ENCODE measurements around the gene YBX3.

YBX3 gene

DNA sequence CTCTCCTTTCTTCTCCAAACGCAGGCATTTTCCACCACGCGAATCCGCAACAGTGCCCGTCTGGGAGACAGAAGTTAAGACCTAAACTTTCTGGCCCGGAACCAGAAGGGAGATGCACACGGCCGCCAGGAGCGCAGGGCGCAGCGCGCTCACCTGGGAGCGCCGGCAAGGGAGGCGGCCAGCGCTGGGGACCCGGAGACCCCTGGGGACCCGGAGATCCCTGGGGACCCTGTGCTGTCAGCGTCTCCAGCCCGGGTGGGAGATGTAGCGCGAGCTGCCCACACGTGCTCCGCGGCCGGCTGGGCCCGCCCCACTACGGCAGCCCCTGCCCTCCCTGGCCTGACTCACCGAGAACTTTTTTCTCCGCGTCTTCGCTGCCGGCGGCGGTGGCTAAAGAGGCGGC is 620 bp downstream of the YBX3 start:
- Histone ChIP-seq H3K27me3 (peaks cover 57% of the 10 kb centered on the region), H3K27ac (peak overlapping the region; percentile 1), H3K4me3 (ENCODE audit: low read depth in 1 of 2, low read length in 1 of 2) (peak overlapping the region; percentile 56 to 60), H3K4me1 (ENCODE audit: control insufficient read depth in 1 of 2, insufficient read depth in 1 of 2, low read depth in 1 of 2, low read length in 1 of 2) (peaks cover 19 to 21% of the 10 kb centered on the region in 2 experiments), H3K9me3 (no peaks in the 10 kb centered on the region), H3K36me3 (no peaks in the 10 kb centered on the region)
- TF ChIP-seq, protein P1, sequence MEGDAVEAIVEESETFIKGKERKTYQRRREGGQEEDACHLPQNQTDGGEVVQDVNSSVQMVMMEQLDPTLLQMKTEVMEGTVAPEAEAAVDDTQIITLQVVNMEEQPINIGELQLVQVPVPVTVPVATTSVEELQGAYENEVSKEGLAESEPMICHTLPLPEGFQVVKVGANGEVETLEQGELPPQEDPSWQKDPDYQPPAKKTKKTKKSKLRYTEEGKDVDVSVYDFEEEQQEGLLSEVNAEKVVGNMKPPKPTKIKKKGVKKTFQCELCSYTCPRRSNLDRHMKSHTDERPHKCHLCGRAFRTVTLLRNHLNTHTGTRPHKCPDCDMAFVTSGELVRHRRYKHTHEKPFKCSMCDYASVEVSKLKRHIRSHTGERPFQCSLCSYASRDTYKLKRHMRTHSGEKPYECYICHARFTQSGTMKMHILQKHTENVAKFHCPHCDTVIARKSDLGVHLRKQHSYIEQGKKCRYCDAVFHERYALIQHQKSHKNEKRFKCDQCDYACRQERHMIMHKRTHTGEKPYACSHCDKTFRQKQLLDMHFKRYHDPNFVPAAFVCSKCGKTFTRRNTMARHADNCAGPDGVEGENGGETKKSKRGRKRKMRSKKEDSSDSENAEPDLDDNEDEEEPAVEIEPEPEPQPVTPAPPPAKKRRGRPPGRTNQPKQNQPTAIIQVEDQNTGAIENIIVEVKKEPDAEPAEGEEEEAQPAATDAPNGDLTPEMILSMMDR (IDR thresholded peaks at IDR 0.05) = no peak

DNA sequence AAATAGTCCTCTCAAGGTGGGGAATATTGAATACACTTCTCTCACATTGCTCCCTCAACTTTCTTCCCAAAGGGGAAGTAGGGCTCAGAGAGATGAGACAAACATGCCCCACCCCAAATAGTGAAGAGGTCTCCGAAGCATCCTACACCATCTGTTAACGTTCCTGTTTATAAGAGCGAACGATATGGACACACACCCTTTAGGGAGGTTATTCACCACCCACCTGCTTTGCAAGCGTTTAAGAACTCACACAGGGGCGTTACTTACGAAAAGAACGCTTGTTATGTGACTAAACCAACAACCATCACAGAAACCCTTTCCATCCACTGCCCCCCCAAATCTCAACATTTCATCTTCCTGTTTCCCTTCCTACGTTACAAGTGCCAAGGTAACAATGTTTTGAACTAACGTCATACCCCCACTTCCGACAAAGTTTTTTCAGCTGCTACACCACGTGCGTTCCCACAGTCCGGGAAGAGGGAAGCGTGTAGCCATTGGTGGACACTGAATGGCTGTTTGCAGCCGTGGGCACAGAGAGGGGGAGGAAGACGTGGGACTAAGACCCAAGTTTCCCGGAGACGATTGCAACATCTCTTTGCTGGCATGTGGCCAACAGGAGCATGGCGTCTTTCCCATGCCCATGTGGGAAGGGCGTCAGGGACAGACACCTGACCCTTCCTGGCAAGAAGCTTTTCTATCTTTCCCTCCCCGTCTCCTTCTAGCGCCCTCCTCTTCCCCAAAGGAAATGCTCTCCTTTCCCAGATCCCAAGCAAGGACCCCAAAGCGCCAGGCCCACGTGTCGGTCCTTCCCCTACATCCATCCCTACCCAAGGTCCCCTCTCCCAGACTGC is 1.2 kb downstream of the YBX3 start:
- peak overlapping the region; percentile 30 for H3K27ac ChIP-seq
- TF ChIP-seq, protein P1 (IDR thresholded peaks at IDR 0.05) = no peak
- peaks cover 57% of the 10 kb centered on the region for H3K27me3 ChIP-seq
- peaks cover 19 to 21% of the 10 kb centered on the region in 2 experiments for H3K4me1 ChIP-seq (ENCODE audit: control insufficient read depth in 1 of 2, insufficient read depth in 1 of 2, low read depth in 1 of 2, low read length in 1 of 2)
- H3K36me3 ChIP-seq = no peaks in the 10 kb centered on the region
- no peaks in the 10 kb centered on the region for H3K9me3 ChIP-seq
- peak overlapping the region; percentile 56 to 60 for H3K4me3 ChIP-seq (ENCODE audit: low read depth in 1 of 2, low read length in 1 of 2)

DNA sequence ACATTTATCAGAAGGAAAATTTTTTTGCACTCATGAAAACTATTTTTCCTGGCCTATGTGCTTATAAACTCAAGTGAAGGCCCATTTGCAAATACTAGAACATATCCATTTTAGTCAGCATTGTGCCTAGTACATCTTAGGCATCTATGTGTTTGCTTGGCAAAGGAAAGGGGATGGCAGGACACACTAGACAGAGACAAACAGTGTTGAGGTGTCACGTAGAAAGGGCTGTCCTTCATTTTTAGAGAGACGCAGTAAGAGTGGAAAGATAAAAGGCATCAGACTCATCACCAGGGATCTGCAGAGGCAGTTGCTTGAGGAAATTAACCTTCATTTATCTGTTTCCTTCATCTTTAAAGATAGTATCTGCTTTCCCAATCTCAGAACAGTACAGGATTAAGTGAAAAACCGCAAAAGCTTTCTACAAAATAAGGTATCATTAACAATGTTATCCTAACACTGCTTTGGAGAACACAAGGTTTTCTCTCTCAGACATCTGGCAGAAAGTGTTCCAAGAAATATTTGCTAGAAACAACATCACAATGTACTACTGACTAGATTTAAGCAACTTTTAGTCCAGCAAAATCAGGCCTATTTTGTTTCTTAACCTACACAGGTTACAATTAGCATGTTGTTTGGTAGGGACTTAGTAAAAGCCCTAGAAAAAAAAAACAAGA is 2.0 kb downstream of the YBX3 start:
- Histone ChIP-seq H3K27ac (peak overlapping the region; percentile 30), H3K9me3 (no peaks in the 10 kb centered on the region), H3K36me3 (no peaks in the 10 kb centered on the region), H3K4me1 (ENCODE audit: control insufficient read depth in 1 of 2, insufficient read depth in 1 of 2, low read depth in 1 of 2, low read length in 1 of 2) (peaks cover 19 to 21% of the 10 kb centered on the region in 2 experiments), H3K27me3 (peaks cover 53% of the 10 kb centered on the region), H3K4me3 (ENCODE audit: low read depth in 1 of 2, low read length in 1 of 2) (peak overlapping the region in 1 of 2 experiments; percentile 60)
- TF ChIP-seq, protein P1 (IDR thresholded peaks at IDR 0.05) = no peak

DNA sequence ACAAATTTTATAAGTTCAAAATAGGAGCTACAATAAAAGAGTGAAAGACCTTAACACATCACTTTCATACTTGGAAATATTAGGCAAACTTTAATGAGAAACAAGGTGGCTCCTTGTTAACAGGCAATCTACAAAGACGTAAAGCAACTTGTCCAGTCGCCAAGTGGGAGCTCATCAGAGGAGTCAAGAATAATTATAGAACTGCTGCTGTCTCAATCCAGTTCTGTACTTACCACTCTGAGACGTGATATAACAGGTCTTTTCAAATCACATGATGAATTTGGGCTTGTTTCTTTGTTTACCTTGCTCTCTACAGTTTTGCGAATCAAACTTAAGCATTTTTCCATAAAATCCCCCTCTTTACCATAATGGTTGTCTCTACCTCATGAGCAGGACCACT is 3.6 kb downstream of the YBX3 start:
- H3K27me3 ChIP-seq = peaks cover 37% of the 10 kb centered on the region
- TF ChIP-seq, protein P1 (IDR thresholded peaks at IDR 0.05) = no peak
- no peak overlapping the region for H3K27ac ChIP-seq
- no peaks in the 10 kb centered on the region for H3K36me3 ChIP-seq
- H3K4me3 ChIP-seq (ENCODE audit: low read depth in 1 of 2, low read length in 1 of 2) = no peak overlapping the region
- peaks cover 19 to 21% of the 10 kb centered on the region in 2 experiments for H3K4me1 ChIP-seq (ENCODE audit: control insufficient read depth in 1 of 2, insufficient read depth in 1 of 2, low read depth in 1 of 2, low read length in 1 of 2)
- H3K9me3 ChIP-seq = no peaks in the 10 kb centered on the region

DNA sequence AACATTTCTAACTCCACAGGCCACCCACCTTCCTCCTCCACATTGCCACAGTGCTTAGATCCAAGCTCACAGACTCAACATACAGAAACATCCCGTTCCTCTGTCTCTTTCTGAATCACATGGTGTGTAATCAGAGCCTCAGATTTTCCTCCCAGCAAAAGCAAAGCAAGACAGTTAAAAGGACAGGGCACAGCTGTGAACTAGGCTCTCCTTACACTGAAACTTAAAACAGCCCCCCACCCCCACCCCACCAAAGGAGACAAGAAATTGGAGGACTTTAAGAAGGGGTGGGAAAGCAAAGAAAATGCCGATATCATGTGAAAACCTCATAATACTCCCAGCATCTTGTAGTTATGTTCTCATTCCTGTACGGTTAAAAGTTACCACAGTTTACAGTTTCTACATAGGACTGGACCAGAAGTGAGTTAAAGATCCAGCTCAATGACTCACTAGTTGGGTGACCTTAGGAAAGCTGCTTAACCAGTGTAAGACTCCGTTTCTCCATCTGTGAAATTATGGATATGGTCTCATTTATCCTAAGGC is 4.8 kb downstream of the YBX3 start:
- Histone ChIP-seq H3K36me3 (no peaks in the 10 kb centered on the region), H3K27ac (no peak overlapping the region)
- TF ChIP-seq, protein P1 (IDR thresholded peaks at IDR 0.05) = no peak

More for the DNA sequence above, 4.8 kb downstream of the YBX3 start:
- Histone ChIP-seq H3K4me3 (ENCODE audit: low read depth in 1 of 2, low read length in 1 of 2) (no peak overlapping the region), H3K4me1 (ENCODE audit: control insufficient read depth in 1 of 2, insufficient read depth in 1 of 2, low read depth in 1 of 2, low read length in 1 of 2) (peaks cover 15 to 17% of the 10 kb centered on the region in 2 experiments), H3K9me3 (no peaks in the 10 kb centered on the region), H3K27me3 (peaks cover 25% of the 10 kb centered on the region)
